ENCODE measurements around the gene DNAH1.

DNA sequence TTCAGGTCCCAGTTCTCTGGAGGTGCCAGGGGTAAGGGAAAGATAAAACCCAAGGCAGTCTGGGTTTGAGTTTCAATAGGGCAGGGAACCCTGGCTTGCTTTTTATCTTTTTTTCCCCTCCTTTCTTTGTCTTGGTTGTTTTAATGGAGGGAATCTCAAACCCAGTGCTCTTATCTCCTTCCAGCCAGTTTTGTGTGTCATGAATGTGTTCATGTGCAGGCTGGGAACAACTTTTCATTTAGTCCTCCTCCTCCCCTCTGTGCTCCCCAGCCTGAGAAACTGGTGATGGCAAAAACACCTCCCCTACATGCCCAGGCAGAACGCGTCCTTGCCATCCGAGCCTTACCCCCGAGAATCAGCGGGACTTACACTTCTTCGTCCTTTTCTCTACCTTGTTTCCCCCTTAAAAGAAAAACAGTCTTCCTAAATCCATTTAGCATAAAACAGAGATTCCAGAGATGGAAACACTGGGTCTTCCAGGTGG is 117.9 kb downstream of the DNAH1 start:
- TF ChIP-seq, protein P1, sequence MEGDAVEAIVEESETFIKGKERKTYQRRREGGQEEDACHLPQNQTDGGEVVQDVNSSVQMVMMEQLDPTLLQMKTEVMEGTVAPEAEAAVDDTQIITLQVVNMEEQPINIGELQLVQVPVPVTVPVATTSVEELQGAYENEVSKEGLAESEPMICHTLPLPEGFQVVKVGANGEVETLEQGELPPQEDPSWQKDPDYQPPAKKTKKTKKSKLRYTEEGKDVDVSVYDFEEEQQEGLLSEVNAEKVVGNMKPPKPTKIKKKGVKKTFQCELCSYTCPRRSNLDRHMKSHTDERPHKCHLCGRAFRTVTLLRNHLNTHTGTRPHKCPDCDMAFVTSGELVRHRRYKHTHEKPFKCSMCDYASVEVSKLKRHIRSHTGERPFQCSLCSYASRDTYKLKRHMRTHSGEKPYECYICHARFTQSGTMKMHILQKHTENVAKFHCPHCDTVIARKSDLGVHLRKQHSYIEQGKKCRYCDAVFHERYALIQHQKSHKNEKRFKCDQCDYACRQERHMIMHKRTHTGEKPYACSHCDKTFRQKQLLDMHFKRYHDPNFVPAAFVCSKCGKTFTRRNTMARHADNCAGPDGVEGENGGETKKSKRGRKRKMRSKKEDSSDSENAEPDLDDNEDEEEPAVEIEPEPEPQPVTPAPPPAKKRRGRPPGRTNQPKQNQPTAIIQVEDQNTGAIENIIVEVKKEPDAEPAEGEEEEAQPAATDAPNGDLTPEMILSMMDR (IDR thresholded peaks at IDR 0.05), result no peak
- no peak for TF ChIP-seq POLR2AphosphoS5 (IDR thresholded peaks at IDR 0.05)
- no peak for TF ChIP-seq POLR2A (IDR thresholded peaks at IDR 0.05)
- TF ChIP-seq EP300 (IDR thresholded peaks at IDR 0.05), result no peak

Measured in gastroesophageal sphincter (tissue), 3 donors.